Small intestine (tissue), 7 donors: ENCODE data around the gene ERFL. TPM values are rescaled to one million over a fixed set of nuclear protein-coding genes. Genes with fewer than 3 reads are reported as not detected.
"Not testable (repeated sequence)": the region's sequence is repeated elsewhere in the genome, so short reads cannot be mapped to it uniquely, and the experiment has no call there.

ENCODE experiments used
- DNase-seq, 2 donors: peaks; one replicate each; pipeline versions ENCODE4 v3.0.0 to v3.0.0-alpha.2; 2013
- FAIRE-seq: peaks from 2 replicates; lab custom pipeline; 2012; peaks lifted over from hg19 to GRCh38; lab: Jason Lieb, UNC
- H3K27ac ChIP-seq, 3 donors: one replicate each; pipeline ENCODE4 v1.5.1; 2013; ENCODE audit warnings: low read length in 2 of 3, mild to moderate bottlenecking in 2 of 3, control low read depth in 1 of 3, inconsistent platforms in 1 of 3, low read depth in 1 of 3, moderate library complexity in 1 of 3
- H3K27me3 ChIP-seq, 3 donors: one replicate each; pipeline ENCODE4 v1.6.1; 2013; ENCODE audit warnings: low read length in 3 of 3, inconsistent platforms in 1 of 3; ENCODE audit not compliant: control insufficient read depth in 3 of 3, insufficient read depth in 3 of 3
- H3K36me3 ChIP-seq, 3 donors: one replicate each; pipeline ENCODE4 v1.6.1; 2013; ENCODE audit warnings: low read length in 3 of 3, inconsistent platforms in 1 of 3, low read depth in 1 of 3, mild to moderate bottlenecking in 1 of 3, moderate library complexity in 1 of 3; ENCODE audit not compliant: control insufficient read depth in 3 of 3, insufficient read depth in 2 of 3
- H3K4me1 ChIP-seq, 3 donors: one replicate each; pipeline ENCODE4 v1.6.1; 2013; ENCODE audit warnings: low read length in 2 of 3, inconsistent platforms in 1 of 3, low read depth in 1 of 3, mild to moderate bottlenecking in 1 of 3, moderate library complexity in 1 of 3; ENCODE audit not compliant: control insufficient read depth in 3 of 3, insufficient read depth in 2 of 3
- H3K4me3 ChIP-seq, 3 donors: one replicate each; pipeline ENCODE4 v1.5.1; 2013; ENCODE audit warnings: low read length in 3 of 3, control low read depth in 1 of 3, inconsistent platforms in 1 of 3, low read depth in 1 of 3, mild to moderate bottlenecking in 1 of 3, moderate library complexity in 1 of 3
- H3K9me3 ChIP-seq, 2 donors: one replicate each; pipeline ENCODE4 v1.6.1; 2013; ENCODE audit warnings: low read depth in 1 of 2, low read length in 1 of 2; ENCODE audit not compliant: control insufficient read depth in 2 of 2, insufficient read depth in 1 of 2
- WGBS, 3 donors: extraction: QIAGEN DNeasy Blood & Tissue Kit; methylation state at CpG; one replicate each; pipeline ENCODE4 v1.1.7; 2013; 5-methylcytosine and 5-hydroxymethylcytosine counted together
- polyA plus RNA-seq, 4 donors: library from polyadenylated mRNA; stranded (reverse) in 3 of 4; unstranded in 1 of 4; fragments of 200-250 nt in 3 of 4; fragments of 120-200 nt in 1 of 4; gene quantifications; one replicate each; pipeline versions ENCODE4 v1.2.1 to v1.2.3, GENCODE V29; 2013
- donor health status: healthy with polysubstance abuse.
- donor health status: control.
- donor health status: control.
- donor health status: Bipolar disorder and iron deficiency.
- donor health status: healthy.

The ERFL gene
- polyA plus RNA-seq, 4 donors, result 0.04 to 0.21 TPM; not detected in 2

DNA sequence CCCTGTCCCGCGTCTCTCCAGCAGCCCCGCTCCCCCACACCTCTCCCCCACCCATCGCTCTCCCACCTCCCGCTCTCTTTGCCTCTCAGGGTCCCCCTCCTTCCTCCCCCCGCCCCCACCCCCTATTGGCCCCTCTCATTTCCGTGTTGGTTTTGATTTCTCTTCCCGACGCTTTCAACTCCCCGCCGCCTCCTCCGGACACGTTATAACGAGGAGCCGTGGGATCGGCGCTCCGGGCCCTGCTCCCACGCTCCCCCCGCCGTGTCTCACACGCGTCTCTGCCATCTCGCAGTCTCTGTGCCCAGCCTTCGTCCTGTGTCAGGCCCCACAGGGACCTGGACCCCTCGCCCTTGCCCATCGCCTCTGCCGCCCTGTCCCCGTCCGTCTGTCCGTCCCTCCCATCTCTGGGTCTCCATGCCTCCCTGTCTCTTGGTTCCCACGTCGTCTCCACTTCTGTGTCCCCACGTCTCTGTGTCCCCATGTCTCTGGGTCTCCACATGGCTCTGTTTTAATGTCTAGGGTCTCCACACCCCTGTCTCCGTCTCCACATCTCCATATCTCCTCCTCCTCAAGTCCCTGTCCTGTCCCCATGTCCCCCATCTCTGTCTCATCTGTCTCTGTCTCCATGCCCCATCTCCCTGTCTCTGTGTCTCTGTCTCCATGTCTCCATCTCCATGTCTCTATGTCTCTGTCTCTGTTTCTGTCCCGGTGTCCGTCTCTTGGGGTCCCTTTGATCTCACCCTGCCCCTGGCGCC lies 13.1 kb downstream of the ERFL start:
- DNase-seq (no peak), FAIRE-seq (no peak)
- Histone ChIP-seq H3K9me3 (no peaks in the 10 kb centered on the region), H3K27ac (no peak overlapping the region), H3K4me3 (peak overlapping the region in 1 of 3 donors; percentile 29), H3K4me1 (no peaks in the 10 kb centered on the region), H3K27me3 (peaks cover 18 to 88% (median 41%) of the 10 kb centered on the region in 3 donors), H3K36me3 (no peaks in the 10 kb centered on the region)
- WGBS, 3 donors, result 3 to 5% (median 5%) methylated on average over 35 to 38 of the region's 38 CpGs

DNA sequence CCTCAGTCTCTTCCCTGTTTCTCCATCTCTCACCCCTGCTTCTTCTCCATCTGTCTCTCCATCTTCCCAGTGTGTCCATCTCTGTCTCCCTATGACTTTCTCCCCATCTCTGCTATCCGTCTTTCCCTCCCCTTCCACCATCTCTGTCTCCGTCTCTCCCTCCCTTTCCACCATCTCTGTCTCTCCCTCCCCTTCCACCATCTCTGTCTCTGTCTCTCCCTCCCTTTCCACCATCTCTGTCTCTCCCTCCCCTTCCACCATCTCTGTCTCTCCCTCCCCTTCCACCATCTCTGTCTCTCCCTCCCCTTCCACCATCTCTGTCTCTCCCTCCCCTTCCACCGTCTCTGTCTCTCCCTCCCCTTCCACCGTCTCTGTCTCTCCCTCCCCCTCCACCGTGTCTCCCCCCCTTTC lies 13.8 kb downstream of the ERFL start:
- H3K36me3 ChIP-seq, H3K4me1 ChIP-seq, H3K4me3 ChIP-seq, DNase-seq, FAIRE-seq, H3K27ac ChIP-seq, H3K9me3 ChIP-seq: not testable (repeated sequence)
- H3K27me3 ChIP-seq, result peaks cover 18 to 82% (median 41%) of the 10 kb centered on the region in 3 donors
- WGBS, 3 donors, result 1 to 4% (median 2%) methylated on average over 5 of the region's 5 CpGs

DNA sequence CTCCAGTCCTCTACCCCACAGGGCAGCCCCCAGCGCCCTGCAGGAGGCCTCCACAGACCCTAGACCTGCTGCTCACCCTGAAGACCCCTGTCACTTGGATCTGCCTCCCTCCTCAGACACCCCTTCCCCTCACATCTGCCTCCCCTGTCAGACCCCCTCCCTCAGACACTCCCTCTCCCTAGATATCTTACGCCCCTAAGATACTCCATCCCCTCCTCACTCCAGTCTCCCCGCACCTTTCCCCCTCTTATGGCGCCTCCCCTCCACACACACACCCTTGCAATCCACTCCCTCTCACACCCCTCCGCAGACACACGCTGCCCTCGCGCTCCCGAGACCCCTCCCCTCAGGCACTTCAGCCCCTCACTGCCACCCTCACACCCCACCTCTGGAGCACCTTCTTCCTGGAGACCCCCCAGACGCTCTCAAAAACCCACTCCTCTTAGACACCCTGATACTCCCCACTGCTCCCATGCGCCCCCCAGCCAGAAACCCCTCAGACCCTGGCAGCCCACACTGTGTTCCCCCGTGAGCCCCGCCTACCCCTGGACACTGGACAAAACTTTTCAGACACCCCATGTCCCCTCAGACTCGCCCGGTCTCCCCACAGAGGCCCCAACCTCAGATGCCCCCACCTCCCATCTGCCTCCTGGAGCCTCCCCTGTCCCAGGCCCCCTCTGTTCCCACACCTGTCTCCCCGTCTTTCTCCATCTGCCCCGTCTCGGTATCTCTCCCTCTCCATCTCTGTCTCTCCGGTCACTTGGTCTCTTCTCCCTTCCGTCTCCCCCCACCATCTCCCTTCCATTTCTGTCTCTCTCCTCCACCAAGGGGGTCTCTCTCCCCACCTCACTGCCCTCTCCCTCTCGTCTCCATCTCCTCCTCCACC lies 14.5 kb downstream of the ERFL start:
- FAIRE-seq (no peak), DNase-seq (no peak)
- peaks cover 18 to 78% (median 41%) of the 10 kb centered on the region in 3 donors for H3K27me3 ChIP-seq
- no peaks in the 10 kb centered on the region for H3K9me3 ChIP-seq
- peaks cover 0 to 8% (median 0%) of the 10 kb centered on the region in 3 donors for H3K36me3 ChIP-seq
- 7 to 9% (median 8%) methylated on average over 21 of the region's 21 CpGs for WGBS, 3 donors
- H3K27ac ChIP-seq, result no peak overlapping the region
- no peaks in the 10 kb centered on the region for H3K4me1 ChIP-seq
- H3K4me3 ChIP-seq, result no peak overlapping the region

DNA sequence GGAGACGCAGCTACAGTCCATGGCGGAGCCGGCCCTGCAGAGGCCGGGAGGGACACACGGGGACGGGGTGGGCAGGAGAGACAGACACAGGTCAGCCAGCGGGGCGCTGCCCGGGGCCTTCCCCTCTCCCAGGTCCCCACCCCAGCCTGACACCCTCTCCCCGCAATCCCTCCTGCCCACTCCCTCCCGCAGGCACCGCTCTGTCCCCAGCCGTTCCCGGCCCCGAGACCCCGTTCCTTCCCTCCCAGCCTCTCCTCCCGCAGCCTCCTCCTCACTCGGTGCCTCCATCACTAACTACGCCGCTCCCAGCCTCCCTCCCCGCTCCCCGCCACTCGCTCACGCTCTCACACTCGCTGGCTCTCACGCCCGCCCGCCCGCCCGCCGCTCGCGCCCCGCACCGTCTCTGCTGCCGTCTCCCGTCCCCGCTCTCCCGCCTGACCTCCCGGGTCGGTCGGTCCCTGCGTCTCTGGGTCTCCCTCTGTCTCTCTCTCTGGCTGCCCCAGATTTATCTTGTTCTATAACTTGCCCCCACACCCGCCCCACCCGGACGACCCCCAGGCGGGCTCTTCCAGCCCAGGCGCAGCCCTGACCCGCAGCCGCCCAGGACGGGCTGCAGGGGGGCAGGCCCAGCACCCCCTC lies 15.2 kb downstream of the ERFL start:
- no peak overlapping the region for H3K4me3 ChIP-seq
- WGBS, 3 donors, result 1 to 2% (median 1%) methylated on average over 29 to 51 of the region's 51 CpGs
- H3K27ac ChIP-seq, result no peak overlapping the region
- no peaks in the 10 kb centered on the region for H3K4me1 ChIP-seq
- peaks cover 18 to 72% (median 38%) of the 10 kb centered on the region in 3 donors for H3K27me3 ChIP-seq
- DNase-seq (no peak), FAIRE-seq (no peak)
- no peaks in the 10 kb centered on the region for H3K9me3 ChIP-seq
- H3K36me3 ChIP-seq, result peaks cover 0 to 9% (median 0%) of the 10 kb centered on the region in 3 donors

DNA sequence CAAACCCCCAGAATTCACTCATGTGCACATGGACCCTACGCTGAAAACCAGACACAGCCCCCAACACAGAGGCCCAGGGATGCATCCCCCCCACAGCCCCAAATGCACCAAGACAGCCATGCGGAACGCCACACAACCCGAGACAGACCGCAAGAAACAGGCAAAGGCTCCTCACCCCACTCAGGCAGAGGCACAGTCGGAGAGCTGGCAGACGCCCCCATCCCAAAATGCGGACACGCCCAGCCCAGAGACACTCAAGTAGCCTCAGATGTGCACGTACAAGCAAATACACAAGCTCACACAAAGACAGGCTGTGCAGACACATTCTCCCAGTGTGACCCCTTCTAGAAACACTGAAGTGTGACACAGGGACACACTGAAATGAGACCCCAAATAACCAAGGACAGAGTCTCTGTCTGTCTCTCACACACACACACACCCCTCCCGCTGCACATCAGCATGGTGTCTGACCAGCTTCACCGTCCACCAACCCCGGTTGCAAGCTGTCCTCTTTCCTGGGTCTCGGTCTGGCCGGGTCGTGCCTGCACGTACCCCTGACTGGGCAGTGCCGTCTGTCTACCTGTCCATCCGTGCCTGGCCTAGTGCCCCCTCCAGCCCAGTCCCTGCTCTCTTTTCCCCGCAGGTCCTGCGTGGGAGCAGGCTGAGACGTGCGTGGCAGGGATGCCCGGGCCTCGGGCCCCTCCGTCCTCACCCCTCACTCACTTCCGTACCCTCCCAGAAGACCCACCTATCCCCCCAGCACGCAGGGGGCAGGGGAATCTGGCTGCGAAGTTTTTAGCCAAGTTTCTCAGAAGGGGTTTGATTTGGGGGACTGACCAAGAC lies 16.1 kb downstream of the ERFL start:
- Histone ChIP-seq H3K27me3 (peaks cover 15 to 64% (median 33%) of the 10 kb centered on the region in 3 donors), H3K4me1 (no peaks in the 10 kb centered on the region), H3K9me3 (no peaks in the 10 kb centered on the region), H3K27ac (no peak overlapping the region), H3K4me3 (no peak overlapping the region), H3K36me3 (peaks cover 0 to 15% (median 3%) of the 10 kb centered on the region in 3 donors)
- WGBS, 3 donors, result 12 to 17% (median 13%) methylated on average over 29 of the region's 29 CpGs
- DNase-seq, result no peak
- no peak for FAIRE-seq

DNA sequence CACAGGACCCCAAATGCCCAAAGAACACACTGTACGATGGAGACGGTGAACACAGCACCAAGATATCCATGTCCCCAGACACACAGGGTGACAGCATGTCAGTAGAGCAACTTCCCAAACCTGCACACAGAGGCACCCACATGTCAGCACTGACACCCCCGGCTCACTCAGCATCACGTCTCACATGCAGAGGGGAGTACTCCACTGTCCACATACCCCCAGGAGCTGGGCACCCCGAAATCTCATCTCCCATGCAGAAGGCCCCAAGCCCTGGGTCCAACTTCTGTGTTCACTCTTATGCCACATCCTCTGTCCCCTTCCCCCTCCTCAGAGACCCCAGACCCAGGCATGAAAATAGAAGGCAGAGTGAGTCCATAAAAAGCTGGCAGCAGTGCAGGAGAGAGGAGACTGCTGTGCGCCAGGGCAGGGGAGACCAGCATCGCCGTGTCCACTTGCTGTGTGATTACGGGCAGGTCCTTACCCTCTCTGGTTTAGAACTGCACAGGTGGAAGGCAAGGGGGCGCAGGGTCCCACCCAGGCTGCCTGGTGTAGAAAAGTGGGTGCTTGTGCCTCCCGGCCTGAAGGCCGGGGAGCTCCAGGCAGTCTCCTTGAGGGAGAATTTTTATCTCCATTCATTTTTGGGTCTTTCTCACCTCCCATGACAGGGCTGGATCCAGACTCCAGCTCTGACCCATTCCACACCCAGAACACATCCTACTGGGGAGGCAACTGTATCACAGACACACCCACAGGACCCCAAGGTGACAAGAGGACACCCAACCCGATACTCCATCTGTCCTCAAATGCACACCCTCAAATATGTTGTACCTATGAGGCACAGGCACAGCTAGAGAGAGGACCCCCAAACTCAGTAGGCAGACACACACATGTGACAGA lies 17.0 kb downstream of the ERFL start:
- Histone ChIP-seq H3K36me3 (peaks cover 4 to 24% (median 5%) of the 10 kb centered on the region in 3 donors), H3K27me3 (peaks cover 15 to 58% (median 27%) of the 10 kb centered on the region in 3 donors), H3K4me1 (no peaks in the 10 kb centered on the region), H3K9me3 (no peaks in the 10 kb centered on the region), H3K4me3 (no peak overlapping the region), H3K27ac (no peak overlapping the region)
- FAIRE-seq, result no peak
- 35 to 61% (median 36%) methylated on average over 13 of the region's 13 CpGs for WGBS, 3 donors
- DNase-seq, result no peak
